GM19193 (cell line): ENCODE measurements around the gene GSG1L.

ENCODE experiments used
- POLR2A ChIP-seq: IDR thresholded peaks from 4 replicates; pipeline ENCODE4 v1.6.1; 2011; ENCODE audit not compliant: insufficient read depth, insufficient read length; ENCODE audit errors: extremely low read depth

GSG1L gene

GRCh38 chr16:28062847-28063521 is 530 bp downstream of the GSG1L start:
- TF ChIP-seq POLR2A: no peak

GRCh38 chr16:28062261-28062846 is 1.2 kb downstream of the GSG1L start:
- no peak for TF ChIP-seq POLR2A

GRCh38 chr16:28061352-28062101 is 2.0 kb downstream of the GSG1L start:
- no peak for TF ChIP-seq POLR2A

- no peak for TF ChIP-seq POLR2A
Observed at GRCh38 chr16:28059841-28060575, 3.5 kb downstream of the GSG1L start.

GRCh38 chr16:28058839-28059589 is 4.5 kb downstream of the GSG1L start:
- TF ChIP-seq POLR2A: no peak

GRCh38 chr16:28057949-28058348 is 5.6 kb downstream of the GSG1L start:
- no peak for TF ChIP-seq POLR2A

GRCh38 chr16:28053461-28053860 is 10.1 kb downstream of the GSG1L start:
- TF ChIP-seq POLR2A: no peak

- no peak for TF ChIP-seq POLR2A
Observed at GRCh38 chr16:28052274-28053128, 11.0 kb downstream of the GSG1L start.

GRCh38 chr16:28051486-28051885 is 12.0 kb downstream of the GSG1L start:
- TF ChIP-seq POLR2A: no peak

- TF ChIP-seq POLR2A: no peak
Observed at GRCh38 chr16:28042811-28043210, 20.7 kb downstream of the GSG1L start.

GRCh38 chr16:28041615-28042014 is 21.9 kb downstream of the GSG1L start:
- TF ChIP-seq POLR2A: no peak

- no peak for TF ChIP-seq POLR2A
Observed at GRCh38 chr16:28040039-28040438, 23.5 kb downstream of the GSG1L start.

GRCh38 chr16:28039493-28039892 is 24.0 kb downstream of the GSG1L start:
- no peak for TF ChIP-seq POLR2A

- TF ChIP-seq POLR2A: no peak
Observed at GRCh38 chr16:28038409-28038808, 25.1 kb downstream of the GSG1L start.
